ENCODE data around the gene CRIP1.

Gene CRIP1

DNA sequence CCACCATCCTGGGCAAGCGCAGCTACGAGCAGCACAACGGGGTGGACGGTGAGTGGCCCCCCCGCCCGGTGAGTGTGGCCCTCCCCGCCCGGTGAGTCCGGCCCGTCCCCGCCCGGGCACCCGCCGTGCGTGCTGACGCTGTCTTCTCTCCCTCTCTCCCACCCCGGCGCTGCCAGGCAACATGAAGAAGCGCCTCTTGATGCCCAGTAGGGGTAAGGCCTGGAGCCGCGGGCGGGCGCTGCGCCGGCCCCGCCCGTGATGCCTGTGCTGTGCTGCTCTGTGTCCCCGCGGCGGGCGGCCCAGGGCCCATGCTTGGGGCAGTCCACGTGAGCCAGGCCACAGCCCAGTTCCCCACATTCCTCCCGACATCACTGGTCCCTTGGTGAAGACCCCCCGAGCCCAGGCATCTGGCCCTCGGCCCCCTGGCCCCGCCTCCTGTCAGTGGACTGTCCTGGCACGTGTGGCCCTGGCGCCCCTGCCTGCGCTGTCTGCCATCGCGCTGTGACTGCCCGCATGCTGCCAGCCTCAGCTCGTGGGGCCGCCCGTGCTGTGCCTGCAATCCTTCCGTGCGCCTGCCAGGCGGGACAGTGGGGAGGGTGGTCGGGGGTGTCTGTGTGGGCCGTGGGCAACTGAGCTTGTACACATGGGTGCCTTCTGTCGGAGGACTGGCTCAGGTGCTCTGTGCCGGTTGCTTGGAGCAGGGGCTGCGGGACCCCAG is 20.0 kb upstream of the CRIP1 start:
- Histone ChIP-seq H3K27ac (no peak overlapping the region), H3K4me3 (ENCODE audit: low read depth, low read length) (no peak overlapping the region), H3K4me1 (no peaks in the 10 kb centered on the region), H3K79me2 (no peaks in the 10 kb centered on the region), H3K36me3 (ENCODE audit: control insufficient read depth, insufficient read depth, low read length) (no peaks in the 10 kb centered on the region), H3K9ac (no peak overlapping the region), H3K9me3 (ENCODE audit: control insufficient read depth, low read length) (no peaks in the 10 kb centered on the region), H3K4me2 (ENCODE audit: low read length) (no peak overlapping the region), H3K27me3 (ENCODE audit: control insufficient read depth, insufficient read depth, low read length) (no peaks in the 10 kb centered on the region), H2AFZ (no peak overlapping the region)
- TF ChIP-seq, protein P1, sequence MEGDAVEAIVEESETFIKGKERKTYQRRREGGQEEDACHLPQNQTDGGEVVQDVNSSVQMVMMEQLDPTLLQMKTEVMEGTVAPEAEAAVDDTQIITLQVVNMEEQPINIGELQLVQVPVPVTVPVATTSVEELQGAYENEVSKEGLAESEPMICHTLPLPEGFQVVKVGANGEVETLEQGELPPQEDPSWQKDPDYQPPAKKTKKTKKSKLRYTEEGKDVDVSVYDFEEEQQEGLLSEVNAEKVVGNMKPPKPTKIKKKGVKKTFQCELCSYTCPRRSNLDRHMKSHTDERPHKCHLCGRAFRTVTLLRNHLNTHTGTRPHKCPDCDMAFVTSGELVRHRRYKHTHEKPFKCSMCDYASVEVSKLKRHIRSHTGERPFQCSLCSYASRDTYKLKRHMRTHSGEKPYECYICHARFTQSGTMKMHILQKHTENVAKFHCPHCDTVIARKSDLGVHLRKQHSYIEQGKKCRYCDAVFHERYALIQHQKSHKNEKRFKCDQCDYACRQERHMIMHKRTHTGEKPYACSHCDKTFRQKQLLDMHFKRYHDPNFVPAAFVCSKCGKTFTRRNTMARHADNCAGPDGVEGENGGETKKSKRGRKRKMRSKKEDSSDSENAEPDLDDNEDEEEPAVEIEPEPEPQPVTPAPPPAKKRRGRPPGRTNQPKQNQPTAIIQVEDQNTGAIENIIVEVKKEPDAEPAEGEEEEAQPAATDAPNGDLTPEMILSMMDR (IDR thresholded peaks at IDR 0.05) = no peak

- no peak overlapping the region for H3K27ac ChIP-seq
- no peaks in the 10 kb centered on the region for H3K9me3 ChIP-seq (ENCODE audit: control insufficient read depth, low read length)
- no peak overlapping the region for H3K4me3 ChIP-seq (ENCODE audit: low read depth, low read length)
- H3K4me2 ChIP-seq (ENCODE audit: low read length) = no peak overlapping the region
- H3K9ac ChIP-seq = no peak overlapping the region
- H3K4me1 ChIP-seq = no peaks in the 10 kb centered on the region
- no peak overlapping the region for H2AFZ ChIP-seq
- no peaks in the 10 kb centered on the region for H3K79me2 ChIP-seq
- H3K27me3 ChIP-seq (ENCODE audit: control insufficient read depth, insufficient read depth, low read length) = no peaks in the 10 kb centered on the region
- TF ChIP-seq, protein P1 (IDR thresholded peaks at IDR 0.05) = no peak
- H3K36me3 ChIP-seq (ENCODE audit: control insufficient read depth, insufficient read depth, low read length) = no peaks in the 10 kb centered on the region
These were observed 19.3 kb upstream of the CRIP1 start for GRCh38 chr14:105467249-105467941.

- TF ChIP-seq, protein P1 (IDR thresholded peaks at IDR 0.05) = no peak
- Histone ChIP-seq H3K4me1 (peaks cover 4% of the 10 kb centered on the region), H3K4me3 (ENCODE audit: low read depth, low read length) (no peak overlapping the region), H3K9ac (no peak overlapping the region), H3K36me3 (ENCODE audit: control insufficient read depth, insufficient read depth, low read length) (no peaks in the 10 kb centered on the region), H3K27ac (no peak overlapping the region), H3K4me2 (ENCODE audit: low read length) (no peak overlapping the region), H3K27me3 (ENCODE audit: control insufficient read depth, insufficient read depth, low read length) (no peaks in the 10 kb centered on the region), H3K9me3 (ENCODE audit: control insufficient read depth, low read length) (no peaks in the 10 kb centered on the region), H3K79me2 (no peaks in the 10 kb centered on the region), H2AFZ (no peak overlapping the region)
These were observed 18.7 kb upstream of the CRIP1 start for GRCh38 chr14:105467942-105468471.

- Histone ChIP-seq H3K36me3 (ENCODE audit: control insufficient read depth, insufficient read depth, low read length) (no peaks in the 10 kb centered on the region), H3K4me2 (ENCODE audit: low read length) (no peak overlapping the region), H3K27me3 (ENCODE audit: control insufficient read depth, insufficient read depth, low read length) (no peaks in the 10 kb centered on the region), H3K79me2 (no peaks in the 10 kb centered on the region), H3K9me3 (ENCODE audit: control insufficient read depth, low read length) (no peaks in the 10 kb centered on the region), H3K4me3 (ENCODE audit: low read depth, low read length) (no peak overlapping the region), H3K9ac (no peak overlapping the region), H2AFZ (no peak overlapping the region), H3K4me1 (peaks cover 4% of the 10 kb centered on the region), H3K27ac (no peak overlapping the region)
- TF ChIP-seq, protein P1 (IDR thresholded peaks at IDR 0.05) = no peak
These were observed 18.0 kb upstream of the CRIP1 start for GRCh38 chr14:105468621-105469241.
